ENCODE results near the gene HAUS7.

HAUS7 gene

DNA sequence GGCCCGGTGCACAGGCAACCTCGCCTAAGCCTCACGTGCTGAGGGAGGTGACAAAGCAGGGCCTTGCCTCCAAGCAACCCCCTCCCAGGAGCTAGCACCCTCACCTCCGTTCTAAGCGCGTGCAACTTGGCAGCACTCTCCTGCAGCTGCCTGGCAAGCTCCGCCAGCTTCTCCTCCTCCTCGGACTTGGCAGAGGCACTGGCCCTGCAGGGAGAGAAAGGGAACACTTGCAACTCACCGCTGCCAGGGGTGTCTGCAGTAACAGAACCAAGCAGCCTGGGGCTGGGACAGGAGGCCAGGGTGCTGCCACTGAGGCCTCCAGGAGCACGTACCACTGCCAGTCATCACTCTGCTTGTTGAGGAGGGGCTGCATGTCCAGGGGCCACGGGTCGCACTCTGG, 14.2 kb downstream of the HAUS7 start:
- DNase-seq (ENCODE audit: low read depth) = no peak

DNA sequence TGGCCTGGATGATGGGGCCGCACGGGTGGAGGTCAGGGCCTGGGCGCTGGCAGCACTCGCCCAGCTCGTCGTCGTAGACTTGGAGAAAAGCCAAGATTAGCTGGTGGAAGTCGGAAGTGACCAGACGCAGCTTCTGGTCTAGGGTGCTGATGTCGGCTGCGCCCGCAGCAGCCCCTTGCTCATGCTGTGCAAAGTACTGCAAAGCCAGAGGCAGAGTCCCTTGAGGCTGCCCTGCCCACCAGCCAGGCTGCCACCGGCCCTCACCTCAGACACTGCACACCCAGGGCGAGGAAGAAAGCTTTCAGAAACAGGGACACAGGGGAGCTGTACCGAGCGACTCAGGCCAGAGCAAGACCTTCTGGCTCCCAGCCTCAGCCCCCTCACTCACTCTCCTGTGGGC, 14.8 kb downstream of the HAUS7 start:
- DNase-seq (ENCODE audit: low read depth) = no peak

DNA sequence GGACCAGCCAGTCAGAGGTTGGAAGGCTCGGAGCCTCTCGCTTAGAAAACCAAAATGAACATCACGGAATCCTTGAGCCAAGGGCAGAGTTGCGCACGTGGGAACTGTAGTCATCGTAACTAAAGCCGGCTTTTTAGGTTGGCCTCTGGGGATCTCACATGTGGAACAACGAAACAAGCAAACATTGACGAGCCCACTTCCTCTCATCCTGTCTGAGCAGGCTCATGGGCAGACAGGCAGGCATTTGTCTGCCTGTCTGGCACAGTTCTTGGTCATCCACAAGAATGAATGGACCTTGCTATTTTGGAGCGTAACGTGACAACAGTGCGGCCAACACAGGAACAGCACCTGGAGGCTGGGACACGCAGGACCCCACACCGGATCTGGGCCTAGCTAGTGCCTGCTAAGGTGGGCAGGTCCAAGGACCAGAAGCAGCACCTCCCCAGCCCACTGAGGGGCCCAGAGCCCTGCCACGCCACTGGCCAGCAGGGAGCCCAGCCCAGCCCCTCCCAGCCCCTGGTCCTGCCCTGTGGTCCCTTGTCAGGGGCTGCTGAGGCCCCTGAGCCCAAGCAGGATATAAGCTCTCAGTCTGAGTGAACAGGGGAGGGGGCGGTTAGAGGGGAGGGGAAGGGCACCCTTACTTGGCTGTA, 15.3 kb downstream of the HAUS7 start:
- DNase-seq (ENCODE audit: low read depth) = no peak

DNA sequence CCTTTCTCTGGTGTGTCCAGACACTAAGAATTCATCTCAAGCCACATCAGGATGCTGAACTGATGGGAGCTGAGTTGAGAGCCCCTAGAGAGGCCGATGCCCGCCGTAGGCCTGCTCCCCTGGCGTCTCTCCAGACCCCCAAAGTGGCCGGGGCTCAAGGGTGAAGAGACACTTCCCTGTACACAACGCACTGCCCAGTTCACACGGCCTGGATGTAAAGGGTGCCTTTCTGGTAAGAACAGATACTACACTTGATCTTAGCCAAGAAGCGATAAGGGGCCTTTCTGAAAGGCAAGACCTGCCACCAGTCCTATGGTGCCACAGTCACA, 19.5 kb downstream of the HAUS7 start:
- no peak for DNase-seq (ENCODE audit: low read depth)

DNA sequence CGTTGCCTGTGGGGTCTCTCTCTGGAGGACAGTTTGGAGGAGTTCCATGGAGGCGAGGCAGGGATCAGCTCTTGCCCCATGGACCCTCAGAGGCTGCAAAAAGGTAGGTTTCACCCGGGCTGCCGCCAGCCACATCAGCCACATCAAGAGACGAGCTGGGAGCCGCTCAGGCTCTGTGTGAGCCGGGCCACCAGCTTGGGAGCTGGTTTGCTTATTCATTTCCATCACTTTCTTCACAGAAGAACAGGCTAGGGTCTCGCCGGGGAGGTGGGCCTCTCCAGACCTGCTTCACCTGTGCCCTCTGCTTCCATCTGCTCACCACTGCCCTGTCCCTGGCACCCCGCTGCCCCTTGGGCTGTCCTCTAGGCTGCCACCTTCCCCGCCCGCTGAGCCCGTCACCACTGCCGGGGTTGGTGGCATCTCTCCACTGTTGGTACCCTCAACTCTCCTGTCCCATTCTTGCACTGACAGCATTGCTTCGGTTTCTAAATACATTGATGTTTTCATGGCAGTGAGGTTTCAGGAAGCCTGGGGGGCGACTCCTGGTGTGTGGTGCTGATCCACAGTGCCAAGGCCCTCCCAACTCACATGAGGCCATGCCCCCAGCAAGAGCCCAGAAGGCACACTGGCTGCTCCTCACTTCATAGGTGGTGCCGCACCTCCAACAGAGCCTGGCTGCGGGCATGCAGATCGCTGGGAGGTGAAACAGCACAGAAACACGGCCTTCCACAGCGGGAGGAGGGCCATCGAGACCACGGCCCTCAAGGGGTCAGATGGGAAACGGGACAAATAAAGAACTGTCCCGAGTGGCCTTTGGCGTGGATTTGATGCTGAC, 20.0 kb downstream of the HAUS7 start:
- no peak for DNase-seq (ENCODE audit: low read depth)

DNA sequence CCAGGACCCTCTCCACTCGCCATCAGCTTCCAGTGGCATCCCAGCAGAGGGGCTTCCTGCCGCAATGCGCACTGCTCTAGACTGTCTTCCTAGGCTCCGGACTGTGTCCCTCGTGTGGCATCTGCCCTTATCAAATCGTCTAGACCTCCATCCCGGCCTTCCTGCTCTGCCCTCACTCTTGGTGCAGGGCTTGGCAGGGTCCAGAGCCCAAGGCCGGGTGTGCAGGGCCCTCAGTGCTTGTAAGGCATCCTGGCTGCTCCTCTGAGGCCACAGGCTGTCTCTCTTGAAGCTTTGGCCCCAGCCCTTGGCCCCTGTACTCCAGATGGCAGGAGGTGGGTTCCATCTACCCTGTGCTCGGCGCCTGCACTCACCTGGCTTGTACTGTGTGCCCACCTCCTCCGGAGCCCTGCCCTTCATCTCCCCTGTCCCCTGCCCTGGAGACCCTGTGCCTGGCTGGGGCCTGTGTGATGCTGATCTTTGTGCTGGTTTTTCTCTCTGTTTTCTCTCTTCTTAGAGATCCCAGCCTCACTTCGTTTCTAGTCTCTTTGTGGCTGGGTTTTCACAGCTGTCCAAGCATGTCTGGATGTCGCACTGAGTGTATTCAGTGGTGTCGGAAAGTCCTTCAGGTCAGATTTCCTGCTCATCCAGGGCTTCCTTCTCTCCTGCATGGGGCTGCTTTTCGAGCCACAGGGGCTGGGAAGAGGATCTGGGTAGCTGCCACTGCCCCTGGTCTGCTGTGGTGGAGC, 20.8 kb downstream of the HAUS7 start:
- DNase-seq (ENCODE audit: low read depth) = no peak

DNA sequence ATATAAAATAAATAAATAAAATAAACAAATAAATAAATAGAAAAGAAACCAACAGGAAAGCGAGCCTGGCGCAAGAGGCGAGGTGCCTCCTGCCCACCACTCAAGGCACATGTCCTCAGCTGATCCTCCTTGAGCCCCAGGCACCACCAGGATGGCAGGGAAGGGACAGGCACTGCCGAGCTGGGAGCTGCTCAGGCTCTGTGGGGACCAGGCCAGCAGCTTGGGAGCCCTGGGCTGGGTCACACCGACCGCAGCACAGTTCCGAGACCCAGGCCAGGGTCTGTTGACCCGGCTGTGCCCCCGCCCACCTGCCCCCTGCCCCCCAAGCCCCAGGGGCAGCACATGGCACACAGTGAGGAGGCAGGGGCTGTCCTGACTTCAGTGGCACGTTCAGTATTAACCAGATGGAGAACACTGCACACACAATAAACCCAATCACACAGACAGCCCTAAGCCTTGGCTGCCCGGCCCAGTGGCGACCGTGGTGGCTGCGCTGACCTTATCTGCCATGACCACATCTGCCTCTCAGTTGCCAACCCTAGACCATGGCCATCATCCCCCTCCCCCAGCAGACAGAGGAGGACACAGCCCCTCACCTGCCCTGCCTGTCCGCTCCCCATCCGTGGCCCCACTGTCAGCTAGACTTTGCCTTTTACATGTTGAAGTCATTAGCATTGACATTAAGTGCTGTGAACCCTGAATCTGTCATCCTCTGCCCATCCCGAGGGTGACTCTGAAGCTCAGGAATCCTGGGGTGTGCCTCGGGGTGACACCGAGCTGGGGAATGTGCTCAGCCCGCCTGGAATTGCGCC, 21.6 kb downstream of the HAUS7 start:
- no peak for DNase-seq (ENCODE audit: low read depth)

DNA sequence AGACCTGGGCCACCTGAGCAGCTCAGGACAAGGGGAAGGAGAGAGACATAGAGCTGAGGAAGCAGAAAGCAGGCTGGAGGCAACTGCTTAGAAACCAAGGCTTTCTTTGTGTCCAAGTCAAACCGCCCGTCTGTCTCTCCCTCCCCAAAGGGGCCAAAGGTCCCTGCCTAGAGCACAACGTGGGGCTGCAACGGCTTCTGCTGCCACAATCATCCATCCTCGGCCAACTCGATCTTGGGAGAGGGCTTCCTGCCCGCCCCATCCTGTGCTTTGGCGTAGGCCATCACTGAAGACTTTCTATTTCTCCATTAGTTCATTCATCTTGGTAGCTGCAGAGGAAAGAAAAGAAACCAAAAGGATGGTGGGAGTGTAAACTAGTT, 22.8 kb downstream of the HAUS7 start:
- DNase-seq (ENCODE audit: low read depth) = no peak

DNA sequence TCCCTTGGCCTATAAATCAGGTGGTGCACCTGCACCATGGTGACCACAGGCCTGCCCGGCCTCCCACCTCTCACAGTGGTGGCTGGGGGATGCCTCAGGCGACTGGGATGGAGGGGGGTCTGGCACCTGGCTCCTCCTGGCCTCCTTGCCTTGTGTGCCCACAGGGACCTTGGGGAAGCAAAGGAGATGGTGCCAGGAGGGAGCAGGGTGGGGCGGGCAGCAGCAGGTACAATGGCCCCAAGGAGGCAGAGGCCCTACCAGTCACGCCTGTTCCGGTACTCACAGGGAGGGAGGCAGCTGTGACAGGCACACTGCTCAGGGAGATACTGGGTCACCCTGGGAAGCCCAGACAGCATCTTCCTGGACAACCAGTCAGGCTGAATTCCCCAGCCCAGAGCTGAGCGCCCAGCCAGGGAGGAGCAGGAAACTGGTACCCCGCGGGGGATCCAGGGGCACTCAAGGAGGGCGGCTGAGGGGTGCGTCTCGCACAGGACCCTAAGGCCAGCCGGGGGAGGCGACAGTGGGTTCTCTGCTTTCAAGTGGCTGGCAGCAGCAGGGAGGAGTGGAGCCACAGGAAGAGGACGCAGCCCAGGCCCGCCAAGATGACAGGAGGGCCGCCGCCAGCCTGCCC, 23.3 kb downstream of the HAUS7 start:
- no peak for DNase-seq (ENCODE audit: low read depth)

DNA sequence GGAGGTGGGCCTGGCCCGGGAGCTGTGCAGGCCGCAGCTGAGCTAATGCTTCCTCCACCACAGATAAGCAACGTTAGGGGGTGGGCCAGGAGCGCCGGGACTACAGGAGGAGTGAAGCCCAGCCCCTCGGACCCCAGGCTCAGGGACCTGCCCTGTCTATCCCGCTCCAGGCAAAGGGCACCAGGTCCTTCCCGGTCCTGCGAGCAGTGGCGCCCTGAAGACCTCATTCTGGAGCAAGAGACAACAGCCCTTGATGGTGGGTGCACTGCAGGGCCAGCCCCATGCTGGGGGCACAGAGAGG, 23.8 kb downstream of the HAUS7 start:
- no peak for DNase-seq (ENCODE audit: low read depth)

DNA sequence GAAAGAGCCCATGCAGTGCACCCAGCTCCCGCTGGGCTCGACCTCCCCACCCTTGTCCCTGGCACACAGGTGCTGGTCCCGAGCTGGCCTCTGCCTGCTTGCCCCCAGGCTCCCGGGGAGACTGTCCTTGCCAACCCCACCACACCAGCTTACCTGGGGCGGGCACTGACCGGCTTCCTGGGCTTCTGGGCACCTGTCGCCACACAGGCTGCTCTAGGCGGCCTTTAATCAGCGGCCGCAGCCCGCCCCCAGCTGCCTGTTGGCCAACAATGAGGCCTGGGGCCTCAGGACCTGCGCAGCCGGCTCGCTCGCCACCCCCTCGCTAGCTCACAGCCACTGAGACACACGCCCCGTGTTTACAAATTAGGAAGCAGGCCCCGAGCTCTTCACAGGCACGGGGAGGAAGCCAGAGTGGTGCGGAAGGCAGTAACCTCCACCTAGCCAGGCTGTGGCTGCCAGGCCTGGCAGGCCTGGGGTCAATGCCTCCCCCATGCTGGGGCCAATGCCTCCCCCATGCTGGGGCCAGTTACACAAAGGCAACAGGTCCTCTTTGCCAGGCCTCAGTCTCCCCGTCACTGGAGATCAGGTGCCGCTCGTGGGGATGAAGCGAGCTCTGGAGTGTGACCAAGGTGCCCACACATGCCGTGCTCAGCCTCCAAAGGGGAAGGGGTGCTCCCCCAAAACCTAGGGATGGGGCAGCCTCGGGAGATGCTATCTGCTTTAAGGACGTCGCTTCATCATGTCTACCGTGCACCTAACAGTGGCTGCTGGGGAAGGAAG, 24.3 kb downstream of the HAUS7 start, which contains the start of gene TREX2:
Gene TREX2 (minus strand): TSS at position 201 of the 780 bp plus-strand sequence. CDS start 626 bp downstream, outside the sequence.
- no peak for DNase-seq (ENCODE audit: low read depth)

DNA sequence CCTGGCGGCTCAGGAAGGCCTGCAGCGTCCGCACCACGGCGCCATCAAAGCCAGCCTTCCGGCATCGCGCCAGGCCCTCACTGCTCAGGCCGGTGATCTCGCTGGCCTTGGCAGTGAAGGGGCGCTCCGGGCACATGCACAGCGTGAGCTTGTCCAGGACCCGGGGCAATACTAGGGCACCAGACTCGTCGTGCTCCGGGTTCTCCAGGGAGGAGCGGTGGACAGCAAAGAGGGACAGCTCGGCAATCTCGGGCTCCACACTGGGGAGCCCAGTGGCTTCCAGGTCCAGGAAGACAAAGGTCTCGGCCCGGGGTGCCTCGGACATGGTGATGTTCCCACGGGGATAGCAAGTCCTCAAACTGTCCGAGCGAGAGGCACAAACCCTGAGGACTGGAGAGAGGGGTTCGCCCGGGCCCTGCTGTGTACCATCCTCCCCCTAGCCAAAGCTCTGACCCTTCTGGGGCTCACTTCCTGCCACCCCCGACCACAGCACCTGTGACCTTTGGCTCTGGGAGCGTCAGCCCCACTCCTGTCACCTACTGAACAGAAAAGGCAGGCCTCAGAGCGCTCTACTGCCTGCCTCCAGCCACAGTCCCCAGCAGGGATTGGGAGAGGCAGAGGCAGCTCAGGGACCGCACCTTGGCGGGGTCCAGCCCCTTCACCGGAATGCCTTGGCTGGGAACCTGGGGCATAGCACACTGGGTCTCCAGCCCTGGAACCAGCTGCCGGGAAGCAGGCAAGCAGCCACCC, 25.1 kb downstream of the HAUS7 start:
- DNase-seq (ENCODE audit: low read depth) = no peak

DNA sequence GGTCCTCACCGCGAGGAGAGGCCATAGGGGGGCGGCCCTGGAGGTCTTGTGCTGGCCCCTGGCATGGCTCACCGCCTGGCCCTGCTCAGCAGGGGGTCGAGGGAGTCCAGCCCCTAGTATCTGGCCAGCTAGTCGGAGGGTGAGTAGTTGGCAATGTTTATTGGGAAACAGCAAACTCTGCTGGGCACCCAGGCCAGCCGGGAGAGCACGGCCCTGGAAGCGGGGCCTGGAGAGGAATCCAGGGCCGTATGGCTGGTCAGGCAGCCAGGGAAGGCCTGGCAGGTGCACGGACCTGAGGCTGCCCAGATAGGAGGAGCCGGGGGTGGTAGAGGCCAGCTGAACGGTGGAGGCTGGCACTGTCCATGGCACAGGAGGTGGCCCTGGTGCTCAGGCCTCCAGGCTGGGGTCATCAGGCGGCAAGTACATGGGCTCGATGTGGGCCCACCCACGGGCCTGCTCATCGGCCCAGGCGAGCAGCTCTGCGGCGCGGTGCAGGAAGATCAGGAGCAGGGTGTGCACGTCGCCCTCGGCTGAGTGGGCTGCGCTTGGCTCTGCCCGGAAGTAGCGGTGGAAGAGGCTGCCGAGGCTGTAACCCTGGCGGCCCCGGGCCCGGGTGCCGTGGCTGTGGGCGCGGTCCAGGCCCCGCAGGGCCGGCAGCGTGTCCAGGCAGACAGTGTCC, 25.9 kb downstream of the HAUS7 start:
- no peak for DNase-seq (ENCODE audit: low read depth)

DNA sequence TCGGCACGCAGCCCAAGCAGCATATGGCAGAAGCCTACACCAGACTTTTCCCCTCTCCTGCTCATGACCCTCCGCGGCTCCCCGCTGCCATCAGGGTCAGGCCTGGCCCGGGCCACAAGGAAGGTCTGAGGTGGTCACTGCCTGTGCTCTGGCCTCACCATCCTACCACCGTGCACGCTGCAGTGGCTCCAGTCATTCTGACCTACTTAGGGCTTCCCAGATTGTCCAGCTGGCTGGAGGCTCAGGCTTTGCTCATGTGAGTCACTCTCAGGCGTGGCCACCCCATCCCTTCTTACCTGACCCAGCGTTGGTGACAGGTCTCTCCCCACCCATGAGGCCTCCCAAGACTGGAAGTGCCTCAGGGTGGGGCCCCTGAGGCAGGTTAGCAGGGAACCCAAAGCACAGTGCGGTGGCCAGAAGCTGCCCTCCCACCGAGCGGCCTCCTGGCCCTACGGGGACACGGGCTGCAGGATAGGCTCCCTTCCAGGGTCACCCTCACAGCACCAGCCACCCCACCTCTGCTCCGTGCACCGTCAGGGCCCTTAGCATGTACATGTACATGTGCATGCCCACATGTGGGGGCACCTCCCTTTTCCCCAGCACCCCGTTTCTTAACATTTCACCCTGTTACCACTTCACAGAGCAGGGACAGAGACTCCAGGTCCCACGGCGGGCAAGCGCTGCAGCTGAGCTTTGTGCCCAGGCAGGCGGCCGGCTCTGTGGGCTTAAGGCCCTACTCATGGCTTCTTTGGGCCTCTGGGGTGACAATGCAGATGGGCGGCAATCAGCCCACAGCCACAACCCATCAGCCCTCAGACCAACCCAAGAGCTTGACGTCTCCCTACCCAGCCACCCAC, 26.7 kb downstream of the HAUS7 start:
- no peak for DNase-seq (ENCODE audit: low read depth)

DNA sequence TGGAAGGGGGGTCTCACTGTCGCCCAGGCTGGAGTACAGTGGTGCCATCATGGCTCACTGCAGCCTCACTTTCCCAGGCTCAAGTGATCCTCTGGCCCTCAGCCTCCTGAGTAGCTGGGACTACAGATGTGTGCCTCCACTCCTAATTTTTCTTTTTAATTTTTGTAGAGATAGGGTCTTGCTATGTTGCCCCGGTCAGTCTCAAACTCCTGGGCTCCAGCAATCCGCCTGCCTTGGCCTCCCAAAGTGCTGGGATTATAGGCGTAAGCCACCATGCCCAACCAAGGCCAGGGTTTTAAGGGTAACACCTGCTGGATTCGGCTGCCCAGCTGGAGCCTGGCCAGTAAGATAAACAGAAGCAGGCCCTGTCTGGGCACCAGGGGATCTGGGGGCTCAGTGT, 27.9 kb downstream of the HAUS7 start:
- DNase-seq (ENCODE audit: low read depth) = no peak

DNA sequence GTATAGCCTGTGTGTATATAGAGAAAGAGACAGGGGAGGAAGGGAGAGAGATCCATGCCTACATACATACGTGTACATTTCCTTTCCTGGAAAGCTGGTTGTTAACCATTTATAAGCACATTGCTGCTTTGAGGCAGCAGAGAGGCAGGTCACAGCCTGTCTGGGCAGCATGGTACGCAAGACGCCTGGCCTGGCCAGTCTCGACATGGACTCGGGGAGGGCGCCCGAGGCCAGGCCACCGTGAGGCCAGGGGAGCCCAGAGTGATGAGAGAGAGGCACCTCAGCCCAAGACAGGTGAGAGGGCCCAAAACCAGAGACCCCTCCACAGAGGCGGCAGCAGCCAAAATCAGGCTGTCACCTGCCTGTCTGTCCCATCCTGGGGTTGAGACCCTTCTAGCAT, 28.4 kb downstream of the HAUS7 start:
- DNase-seq (ENCODE audit: low read depth) = no peak

DNA sequence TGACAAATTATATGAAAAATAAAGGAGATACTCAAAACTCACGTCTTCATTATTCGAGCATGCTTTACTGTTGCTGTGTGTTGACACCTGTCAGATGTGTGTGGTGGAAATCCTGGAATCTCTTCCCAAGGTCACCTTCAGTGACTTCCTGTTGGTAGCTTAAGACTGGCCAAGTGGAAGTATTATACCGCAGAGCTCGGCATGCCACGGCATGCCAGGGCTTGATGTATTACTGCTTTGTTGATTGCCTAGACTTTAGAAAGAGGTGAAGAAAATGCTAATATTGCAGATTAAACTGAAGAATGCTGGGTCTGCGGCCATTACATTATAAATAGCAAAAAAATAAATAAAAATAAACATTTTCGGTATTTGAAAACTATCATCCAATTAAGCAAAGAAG, 29.1 kb downstream of the HAUS7 start:
- no peak for DNase-seq (ENCODE audit: low read depth)

DNA sequence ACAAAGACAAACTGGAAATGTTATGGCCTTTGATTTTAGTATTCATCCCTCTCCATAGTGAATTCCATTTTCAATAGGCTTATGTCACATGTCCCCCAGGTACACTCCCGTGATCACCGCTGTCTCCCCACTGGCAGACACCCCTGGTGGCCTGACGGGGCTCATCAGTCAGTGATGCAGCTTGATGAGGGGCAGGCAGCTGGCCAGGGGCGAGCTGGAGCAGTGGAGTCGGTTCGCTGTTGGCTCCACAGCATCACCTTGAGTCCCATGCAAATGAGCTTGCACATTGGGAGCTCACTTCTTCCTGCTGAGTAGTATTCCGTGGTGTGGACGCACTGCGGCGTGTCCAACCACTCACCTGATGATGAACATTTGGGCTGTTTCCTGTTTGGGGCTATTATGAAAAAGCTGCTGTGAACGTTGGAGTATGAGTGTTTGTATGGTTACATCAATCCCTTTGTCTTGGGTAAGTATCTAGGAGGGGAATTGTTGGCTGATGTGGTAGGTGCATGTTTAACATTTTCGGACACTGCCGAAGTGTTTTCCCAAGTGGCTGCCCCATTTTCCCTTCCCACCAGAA, 29.7 kb downstream of the HAUS7 start:
- DNase-seq (ENCODE audit: low read depth) = no peak

DNA sequence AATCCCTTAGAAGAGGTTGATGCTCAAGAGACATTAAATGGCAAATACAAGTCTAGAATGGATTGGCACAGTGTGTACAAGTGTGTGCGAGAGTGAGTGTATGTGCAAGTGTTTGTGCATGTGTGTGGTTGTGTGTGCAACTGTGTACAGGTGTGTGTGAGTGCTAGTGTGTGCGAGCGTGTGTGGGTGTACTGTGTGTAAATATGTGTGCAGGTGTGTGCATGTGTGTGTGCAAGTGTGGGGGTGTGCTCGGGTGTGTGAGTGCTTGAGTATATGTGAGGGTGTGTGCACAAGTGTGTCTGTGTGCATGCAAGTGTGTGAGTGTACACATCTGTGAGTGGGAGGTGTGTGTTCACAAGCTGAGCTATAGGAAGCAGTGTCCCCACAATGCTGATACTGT, 30.4 kb downstream of the HAUS7 start:
- no peak for DNase-seq (ENCODE audit: low read depth)

All from activated gamma-delta T cell treated with anti-CD3 and anti-CD28 coated beads, Interleukin-2, amount 50 U/mL, for 16 hours (primary cell).